OCI-LY1 (cell line): ENCODE results near the gene RAD51B.

ENCODE experiments used
- H2AFZ ChIP-seq: fragments of 200-600 bp; sonication (generic), shearing (Covaris generic); 2 replicates; pipeline ENCODE4 v1.6.0; 2014; ENCODE audit warnings: antibody characterized with exemption, mild to moderate bottlenecking, low read length
- H3F3A ChIP-seq: fragments of 200-600 bp; sonication (generic), shearing (Covaris generic); 2 replicates; pipeline ENCODE4 v1.6.0; 2014; ENCODE audit warnings: mild to moderate bottlenecking, antibody characterized with exemption, low read length, moderate library complexity; ENCODE audit not compliant: insufficient read depth
- H3K27ac ChIP-seq: fragments of 200-600 bp; sonication (generic); 2 replicates; pipeline ENCODE4 v1.5.1; 2014; ENCODE audit warnings: low read length, mixed run types, mild to moderate bottlenecking, low read depth; ENCODE audit not compliant: poor library complexity, severe bottlenecking
- H3K27me3 ChIP-seq: fragments of 200-600 bp; sonication (generic); 2 replicates; pipeline ENCODE4 v1.6.0; 2014; ENCODE audit warnings: antibody characterized with exemption, mild to moderate bottlenecking, low read length, moderate library complexity; ENCODE audit not compliant: insufficient read depth
- H3K36me3 ChIP-seq: fragments of 200-600 bp; sonication (generic); 2 replicates; pipeline ENCODE4 v1.6.1; 2014; ENCODE audit warnings: mild to moderate bottlenecking, antibody characterized with exemption, low read length, moderate library complexity, mixed read lengths; ENCODE audit not compliant: insufficient read depth
- H3K4me1 ChIP-seq: fragments of 200-600 bp; sonication (generic); 2 replicates; pipeline ENCODE4 v1.5.1; 2014; ENCODE audit warnings: mild to moderate bottlenecking, low read length, moderate library complexity; ENCODE audit not compliant: insufficient read depth, severe bottlenecking
- H3K4me2 ChIP-seq: fragments of 200-600 bp; sonication (generic), shearing (Covaris generic); 2 replicates; pipeline ENCODE4 v1.6.1; 2014; ENCODE audit warnings: low read length
- H3K4me3 ChIP-seq: fragments of 200-600 bp; sonication (generic); 2 replicates; pipeline ENCODE4 v1.5.1; 2014; ENCODE audit warnings: low read length, low read depth, mild to moderate bottlenecking, mixed read lengths; ENCODE audit not compliant: poor library complexity, severe bottlenecking
- H3K79me2 ChIP-seq: fragments of 200-600 bp; shearing (Covaris generic); 2 replicates; pipeline ENCODE4 v1.6.1; 2016; ENCODE audit warnings: mixed run types, low read length, mixed read lengths; ENCODE audit not compliant: insufficient read depth
- H3K9ac ChIP-seq: fragments of 200-600 bp; sonication (generic), shearing (Covaris generic); 2 replicates; pipeline ENCODE4 v1.6.1; 2014; ENCODE audit warnings: mild to moderate bottlenecking, low read length, mixed read lengths
- H3K9me2 ChIP-seq: fragments of 200-600 bp; sonication (generic), shearing (Covaris generic); 2 replicates; pipeline ENCODE4 v1.6.1; 2014; ENCODE audit warnings: low read depth, mild to moderate bottlenecking, low read length, mixed read lengths
- H3K9me3 ChIP-seq: fragments of 200-600 bp; shearing (Covaris generic); 2 replicates; pipeline ENCODE4 v1.6.1; 2014; ENCODE audit warnings: low read length, mixed read lengths
- H4K20me1 ChIP-seq: fragments of 200-600 bp; sonication (generic), shearing (Covaris generic); 2 replicates; pipeline ENCODE4 v1.6.0; 2016; ENCODE audit warnings: mild to moderate bottlenecking, low read length; ENCODE audit not compliant: insufficient read depth
- CTCF ChIP-seq: fragments of 200-600 bp; sonication (generic), shearing (Covaris generic); IDR thresholded peaks from 2 replicates; pipeline ENCODE4 v1.5.1; 2017; ENCODE audit warnings: mild to moderate bottlenecking, antibody characterized with exemption, low read length, moderate library complexity, mixed read lengths
- EZH2 ChIP-seq: fragments of 200-600 bp; sonication (generic), shearing (Covaris generic); IDR thresholded peaks from 2 replicates; pipeline ENCODE4 v1.8.0; 2017; ENCODE audit warnings: borderline replicate concordance, mixed run types, mild to moderate bottlenecking, antibody characterized with exemption, low read length, moderate library complexity, mixed read lengths

Gene RAD51B

GRCh38 chr14:68585690-68586089 lies 766.1 kb downstream of the RAD51B start:
- no peaks in the 10 kb centered on the region for H3F3A ChIP-seq
- H3K36me3 ChIP-seq, result no peaks in the 10 kb centered on the region; the same call in 1 of the 2 replicates
- no peak for TF ChIP-seq EZH2
- TF ChIP-seq CTCF, result no peak

GRCh38 chr14:68586896-68587751 lies 767.5 kb downstream of the RAD51B start:
- H3K79me2 ChIP-seq, result no peaks in the 10 kb centered on the region
- no peak overlapping the region for H2AFZ ChIP-seq
- no peaks in the 10 kb centered on the region for H3K36me3 ChIP-seq
- no peaks in the 10 kb centered on the region for H3F3A ChIP-seq
- no peaks in the 10 kb centered on the region for H3K9me3 ChIP-seq
- H3K9me2 ChIP-seq, result no peaks in the 10 kb centered on the region
- no peak overlapping the region for H3K27ac ChIP-seq
- H3K4me2 ChIP-seq, result no peak overlapping the region
- TF ChIP-seq EZH2 (no peak), CTCF (no peak)
- H4K20me1 ChIP-seq, result no peaks in the 10 kb centered on the region
- no peaks in the 10 kb centered on the region for H3K4me1 ChIP-seq
- H3K4me3 ChIP-seq, result no peak overlapping the region
- no peaks in the 10 kb centered on the region; the same call in 1 of the 2 replicates for H3K27me3 ChIP-seq
- no peak overlapping the region for H3K9ac ChIP-seq

More at GRCh38 chr14:68585690-68586089, 766.1 kb downstream of the RAD51B start:
- no peak overlapping the region for H3K4me2 ChIP-seq
- no peak overlapping the region for H3K27ac ChIP-seq
- H3K9me3 ChIP-seq, result 0 out of 2 replicates have a peak, but pooled peaks cover 5% of the 10 kb centered on the region
- H3K9me2 ChIP-seq, result no peaks in the 10 kb centered on the region
- no peaks in the 10 kb centered on the region for H3K4me1 ChIP-seq
- H3K4me3 ChIP-seq, result no peak overlapping the region
- H4K20me1 ChIP-seq, result no peaks in the 10 kb centered on the region
- no peak overlapping the region for H3K9ac ChIP-seq
- H2AFZ ChIP-seq, result no peak overlapping the region
- no peaks in the 10 kb centered on the region for H3K79me2 ChIP-seq
- H3K27me3 ChIP-seq, result no peaks in the 10 kb centered on the region

GRCh38 chr14:68587931-68588330 lies 768.4 kb downstream of the RAD51B start:
- Histone ChIP-seq H3K9me3 (no peaks in the 10 kb centered on the region), H3K36me3 (no peaks in the 10 kb centered on the region), H3K4me1 (no peaks in the 10 kb centered on the region), H3K27me3 (no peaks in the 10 kb centered on the region; the same call in 1 of the 2 replicates), H3K4me2 (no peak overlapping the region), H3K9ac (no peak overlapping the region), H3K27ac (no peak overlapping the region), H3K4me3 (no peak overlapping the region), H3F3A (no peaks in the 10 kb centered on the region), H3K79me2 (no peaks in the 10 kb centered on the region), H2AFZ (no peak overlapping the region), H4K20me1 (no peaks in the 10 kb centered on the region), H3K9me2 (no peaks in the 10 kb centered on the region)
- TF ChIP-seq CTCF (no peak), EZH2 (no peak)
